ENCODE data around the gene HES1. TPM values are rescaled to one million over a fixed set of nuclear protein-coding genes. Genes with fewer than 3 reads are reported as not detected.
A peak's percentile ranks its signal among the peaks of the same experiment; 100 is the strongest.

HES1 gene
- total and polyA plus RNA-seq, 4 donors: 16.5 to 70.6 (median 27.5) TPM

DNA sequence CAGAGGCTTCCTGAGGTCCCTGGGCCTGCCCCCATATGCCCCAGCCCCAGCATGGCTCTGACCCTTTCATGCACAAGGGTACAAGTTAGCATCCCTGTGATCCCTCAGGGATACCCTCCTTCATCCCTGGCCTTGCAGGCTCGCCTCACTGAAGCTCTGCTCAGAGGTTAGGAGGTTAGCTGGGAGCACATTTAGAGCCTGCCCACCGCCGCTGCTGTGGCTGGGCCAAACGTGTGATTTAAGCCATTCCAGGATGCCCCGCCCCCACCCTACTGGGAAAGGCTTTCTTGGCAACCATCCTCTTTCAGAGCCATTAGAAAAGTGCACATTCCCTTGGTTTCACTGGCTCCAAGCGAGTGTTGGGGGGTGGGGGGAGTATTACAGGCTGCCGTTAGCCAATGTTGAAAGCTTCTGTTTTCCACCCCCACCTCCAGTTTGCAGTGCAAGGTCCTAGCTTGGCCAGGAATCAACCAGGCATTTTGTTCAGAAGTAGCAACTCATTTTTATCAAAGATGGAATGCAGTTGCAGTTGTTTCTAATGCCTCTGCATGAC, 6.3 kb upstream of the HES1 start:
- peaks cover 0 to 43% (median 22%) of the 10 kb centered on the region in 5 donors for H3K4me1 ChIP-seq (ENCODE audit: control insufficient read depth in 5 of 5, insufficient read depth in 5 of 5, low read length in 5 of 5)
- DNase-seq: peak; percentile 87 to 93 (median 90)
- no peaks in the 10 kb centered on the region for H3K9me3 ChIP-seq (ENCODE audit: control insufficient read depth in 4 of 4, insufficient read depth in 3 of 4, low read length in 3 of 4)
- H3K4me3 ChIP-seq: no peak overlapping the region
- no peak overlapping the region for H3K27ac ChIP-seq (ENCODE audit: low read depth in 1 of 2, low read length in 1 of 2)
- H3K9ac ChIP-seq (ENCODE audit: insufficient read depth in 1 of 2, low read length in 2 of 2): no peak overlapping the region
- no peak for ATAC-seq (ENCODE audit: insufficient read depth, low FRiP score)
- no peak for TF ChIP-seq CTCF (IDR thresholded peaks at IDR 0.05; ENCODE audit: control extremely low read depth, extremely low read depth)
- 55 to 67% methylated on average over 7 of the region's 7 CpGs for WGBS, 2 donors
- H3K36me3 ChIP-seq (ENCODE audit: control insufficient read depth in 4 of 4, insufficient read depth in 4 of 4, low read length in 4 of 4): no peaks in the 10 kb centered on the region
- H3K27me3 ChIP-seq (ENCODE audit: control insufficient read depth in 3 of 3, insufficient read depth in 3 of 3, low read length in 2 of 3): no peaks in the 10 kb centered on the region

- H3K4me1 ChIP-seq (ENCODE audit: control insufficient read depth in 5 of 5, insufficient read depth in 5 of 5, low read length in 5 of 5): peaks cover 0 to 43% (median 22%) of the 10 kb centered on the region in 5 donors
- H3K9ac ChIP-seq (ENCODE audit: insufficient read depth in 1 of 2, low read length in 2 of 2): no peak overlapping the region
- no peaks in the 10 kb centered on the region for H3K9me3 ChIP-seq (ENCODE audit: control insufficient read depth in 4 of 4, insufficient read depth in 3 of 4, low read length in 3 of 4)
- no peak overlapping the region for H3K27ac ChIP-seq (ENCODE audit: low read depth in 1 of 2, low read length in 1 of 2)
- H3K4me3 ChIP-seq: no peak overlapping the region
- DNase-seq: peak in 2 of 3 donors; percentile 46 to 52
- no peak for ATAC-seq (ENCODE audit: insufficient read depth, low FRiP score)
- H3K36me3 ChIP-seq (ENCODE audit: control insufficient read depth in 4 of 4, insufficient read depth in 4 of 4, low read length in 4 of 4): no peaks in the 10 kb centered on the region
- H3K27me3 ChIP-seq (ENCODE audit: control insufficient read depth in 3 of 3, insufficient read depth in 3 of 3, low read length in 2 of 3): no peaks in the 10 kb centered on the region
- no peak for TF ChIP-seq CTCF (IDR thresholded peaks at IDR 0.05; ENCODE audit: control extremely low read depth, extremely low read depth)
- 73 to 86% methylated on average over 2 of the region's 2 CpGs for WGBS, 2 donors
These were observed 5.8 kb upstream of the HES1 start for GRCh38 chr3:194130188-194130587.

- DNase-seq (peak; percentile 61 to 84 (median 76)), ATAC-seq (ENCODE audit: insufficient read depth, low FRiP score) (no peak)
- no peak overlapping the region for H3K9ac ChIP-seq (ENCODE audit: insufficient read depth in 1 of 2, low read length in 2 of 2)
- no peak for TF ChIP-seq CTCF (IDR thresholded peaks at IDR 0.05; ENCODE audit: control extremely low read depth, extremely low read depth)
- H3K4me1 ChIP-seq (ENCODE audit: control insufficient read depth in 5 of 5, insufficient read depth in 5 of 5, low read length in 5 of 5): peaks cover 0 to 46% (median 22%) of the 10 kb centered on the region in 5 donors
- H3K27ac ChIP-seq (ENCODE audit: low read depth in 1 of 2, low read length in 1 of 2): no peak overlapping the region
- H3K4me3 ChIP-seq: no peak overlapping the region
- H3K27me3 ChIP-seq (ENCODE audit: control insufficient read depth in 3 of 3, insufficient read depth in 3 of 3, low read length in 2 of 3): no peaks in the 10 kb centered on the region
- no peaks in the 10 kb centered on the region for H3K9me3 ChIP-seq (ENCODE audit: control insufficient read depth in 4 of 4, insufficient read depth in 3 of 4, low read length in 3 of 4)
- 49 to 70% methylated on average over 19 of the region's 19 CpGs for WGBS, 2 donors
- H3K36me3 ChIP-seq (ENCODE audit: control insufficient read depth in 4 of 4, insufficient read depth in 4 of 4, low read length in 4 of 4): no peaks in the 10 kb centered on the region
These were observed 5.0 kb upstream of the HES1 start for GRCh38 chr3:194130807-194131589.
